ENCODE data around the gene TCEA2.

TCEA2 gene

GRCh38 chr20:64032706-64033624 lies 30.0 kb upstream of the TCEA2 start:
- no peak for DNase-seq (ENCODE audit: insufficient read length, low spot score)
- FAIRE-seq, result no peak
- TF ChIP-seq, protein P1, sequence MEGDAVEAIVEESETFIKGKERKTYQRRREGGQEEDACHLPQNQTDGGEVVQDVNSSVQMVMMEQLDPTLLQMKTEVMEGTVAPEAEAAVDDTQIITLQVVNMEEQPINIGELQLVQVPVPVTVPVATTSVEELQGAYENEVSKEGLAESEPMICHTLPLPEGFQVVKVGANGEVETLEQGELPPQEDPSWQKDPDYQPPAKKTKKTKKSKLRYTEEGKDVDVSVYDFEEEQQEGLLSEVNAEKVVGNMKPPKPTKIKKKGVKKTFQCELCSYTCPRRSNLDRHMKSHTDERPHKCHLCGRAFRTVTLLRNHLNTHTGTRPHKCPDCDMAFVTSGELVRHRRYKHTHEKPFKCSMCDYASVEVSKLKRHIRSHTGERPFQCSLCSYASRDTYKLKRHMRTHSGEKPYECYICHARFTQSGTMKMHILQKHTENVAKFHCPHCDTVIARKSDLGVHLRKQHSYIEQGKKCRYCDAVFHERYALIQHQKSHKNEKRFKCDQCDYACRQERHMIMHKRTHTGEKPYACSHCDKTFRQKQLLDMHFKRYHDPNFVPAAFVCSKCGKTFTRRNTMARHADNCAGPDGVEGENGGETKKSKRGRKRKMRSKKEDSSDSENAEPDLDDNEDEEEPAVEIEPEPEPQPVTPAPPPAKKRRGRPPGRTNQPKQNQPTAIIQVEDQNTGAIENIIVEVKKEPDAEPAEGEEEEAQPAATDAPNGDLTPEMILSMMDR (IDR thresholded peaks at IDR 0.05; ENCODE audit: insufficient read depth, missing control alignments), result no peak

DNA sequence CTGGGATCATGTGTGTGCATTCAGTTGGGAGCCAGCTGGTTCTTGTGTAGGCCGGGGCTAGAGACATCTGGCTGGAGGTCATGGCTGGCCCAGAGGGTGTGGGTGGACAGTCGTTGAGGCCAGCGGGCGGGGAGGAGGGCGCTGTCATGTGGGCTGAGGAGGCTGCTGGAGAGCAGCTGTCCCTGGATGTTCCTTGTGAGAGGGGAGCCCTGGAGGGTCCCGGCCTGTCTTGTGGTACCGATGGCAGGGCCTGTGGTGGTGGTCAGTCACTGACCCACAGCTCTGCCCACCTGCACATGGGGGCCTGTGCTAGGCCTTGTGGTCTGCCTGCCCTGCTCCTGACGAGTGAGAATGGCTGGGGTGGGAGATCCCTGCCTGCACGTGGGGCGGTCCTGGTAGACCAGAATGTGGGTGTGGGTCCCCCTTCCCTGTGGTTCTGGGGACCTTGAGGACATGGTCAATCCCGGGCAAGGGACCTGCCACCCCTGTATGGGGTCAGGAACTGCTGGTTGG lies 29.0 kb upstream of the TCEA2 start:
- DNase-seq (ENCODE audit: insufficient read length, low spot score), result no peak
- FAIRE-seq, result no peak

GRCh38 chr20:64035066-64035932 lies 27.7 kb upstream of the TCEA2 start:
- no peak for FAIRE-seq

More for the DNA sequence above, 29.0 kb upstream of the TCEA2 start:
- TF ChIP-seq, protein P1 (IDR thresholded peaks at IDR 0.05; ENCODE audit: insufficient read depth, missing control alignments), result no peak

GRCh38 chr20:64035933-64036345 lies 27.1 kb upstream of the TCEA2 start, which contains the start of gene C20orf204:
Gene C20orf204, plus strand, starts transcription at chr20:64036182. Its CDS starts 142 bp downstream, at chr20:64036324.
- FAIRE-seq (no peak), DNase-seq (ENCODE audit: insufficient read length, low spot score) (no peak)
- TF ChIP-seq, protein P1 (IDR thresholded peaks at IDR 0.05; ENCODE audit: insufficient read depth, missing control alignments), result no peak

More at GRCh38 chr20:64035066-64035932, 27.7 kb upstream of the TCEA2 start:
- no peak for DNase-seq (ENCODE audit: insufficient read length, low spot score)
- TF ChIP-seq, protein P1 (IDR thresholded peaks at IDR 0.05; ENCODE audit: insufficient read depth, missing control alignments), result no peak

DNA sequence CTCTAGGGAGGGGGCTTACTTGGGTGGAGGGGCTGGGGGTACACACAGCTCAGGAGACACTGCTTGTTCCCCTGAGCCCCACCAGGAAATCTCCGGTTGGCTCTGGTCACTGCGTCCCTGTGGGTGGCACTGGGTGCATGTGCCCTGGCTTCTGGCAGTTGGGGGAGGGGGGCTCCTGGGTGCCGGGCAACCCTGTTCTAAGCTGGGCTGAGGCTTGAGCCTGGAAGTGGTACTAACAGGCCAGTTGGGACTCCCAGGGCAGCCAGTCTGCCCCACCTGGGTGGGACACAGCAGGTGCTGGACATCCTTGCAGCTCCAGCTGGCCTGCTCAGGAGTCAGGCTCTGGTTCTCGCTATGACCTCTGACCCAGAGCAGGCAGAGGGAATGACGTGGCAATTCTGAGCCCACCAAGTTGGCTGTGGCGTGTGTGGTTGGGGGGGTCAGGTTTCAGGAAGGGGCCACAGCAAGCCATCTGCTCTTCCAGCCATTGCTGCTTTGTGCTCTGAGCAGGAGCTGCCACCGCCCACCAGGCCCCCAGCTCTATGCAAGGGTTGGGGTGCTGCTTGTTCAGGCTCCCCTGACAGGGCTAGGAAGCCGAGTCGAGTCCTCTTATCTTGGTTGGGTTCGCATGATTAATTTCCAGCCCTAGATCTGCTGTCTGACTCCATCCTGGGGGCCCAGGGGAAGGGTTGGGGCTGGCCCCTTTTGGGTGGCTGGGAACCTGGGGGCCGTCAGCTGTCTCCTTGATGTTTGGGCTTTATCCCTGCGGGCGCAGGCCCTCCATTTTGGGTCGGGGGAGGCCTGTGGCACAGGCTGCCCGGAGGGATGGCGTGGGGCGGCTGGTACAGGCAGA lies 26.4 kb upstream of the TCEA2 start:
- DNase-seq (ENCODE audit: insufficient read length, low spot score) (no peak), FAIRE-seq (no peak)
- TF ChIP-seq, protein P1 (IDR thresholded peaks at IDR 0.05; ENCODE audit: insufficient read depth, missing control alignments), result no peak

GRCh38 chr20:64037199-64037497 lies 25.9 kb upstream of the TCEA2 start:
- no peak for DNase-seq (ENCODE audit: insufficient read length, low spot score)
- no peak for FAIRE-seq
- TF ChIP-seq, protein P1 (IDR thresholded peaks at IDR 0.05; ENCODE audit: insufficient read depth, missing control alignments), result no peak

Data from D721Med (cell line).